ENCODE measurements around the gene GRIP2.

GRIP2 gene

GRCh38 chr3:14487086-14487485 is 53.1 kb downstream of the GRIP2 start:
- TF ChIP-seq, protein P1, sequence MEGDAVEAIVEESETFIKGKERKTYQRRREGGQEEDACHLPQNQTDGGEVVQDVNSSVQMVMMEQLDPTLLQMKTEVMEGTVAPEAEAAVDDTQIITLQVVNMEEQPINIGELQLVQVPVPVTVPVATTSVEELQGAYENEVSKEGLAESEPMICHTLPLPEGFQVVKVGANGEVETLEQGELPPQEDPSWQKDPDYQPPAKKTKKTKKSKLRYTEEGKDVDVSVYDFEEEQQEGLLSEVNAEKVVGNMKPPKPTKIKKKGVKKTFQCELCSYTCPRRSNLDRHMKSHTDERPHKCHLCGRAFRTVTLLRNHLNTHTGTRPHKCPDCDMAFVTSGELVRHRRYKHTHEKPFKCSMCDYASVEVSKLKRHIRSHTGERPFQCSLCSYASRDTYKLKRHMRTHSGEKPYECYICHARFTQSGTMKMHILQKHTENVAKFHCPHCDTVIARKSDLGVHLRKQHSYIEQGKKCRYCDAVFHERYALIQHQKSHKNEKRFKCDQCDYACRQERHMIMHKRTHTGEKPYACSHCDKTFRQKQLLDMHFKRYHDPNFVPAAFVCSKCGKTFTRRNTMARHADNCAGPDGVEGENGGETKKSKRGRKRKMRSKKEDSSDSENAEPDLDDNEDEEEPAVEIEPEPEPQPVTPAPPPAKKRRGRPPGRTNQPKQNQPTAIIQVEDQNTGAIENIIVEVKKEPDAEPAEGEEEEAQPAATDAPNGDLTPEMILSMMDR (IDR thresholded peaks at IDR 0.05; ENCODE audit: borderline replicate concordance, control extremely low read depth, extremely low read depth, insufficient read depth, missing control alignments) = no peak
- in situ Hi-C loops (cut with MboI; ENCODE audit: low sequenced_read_pairs, unreplicated experiment) = no loop called here
- DNase-seq (ENCODE audit: low spot score) = no peak

DNA sequence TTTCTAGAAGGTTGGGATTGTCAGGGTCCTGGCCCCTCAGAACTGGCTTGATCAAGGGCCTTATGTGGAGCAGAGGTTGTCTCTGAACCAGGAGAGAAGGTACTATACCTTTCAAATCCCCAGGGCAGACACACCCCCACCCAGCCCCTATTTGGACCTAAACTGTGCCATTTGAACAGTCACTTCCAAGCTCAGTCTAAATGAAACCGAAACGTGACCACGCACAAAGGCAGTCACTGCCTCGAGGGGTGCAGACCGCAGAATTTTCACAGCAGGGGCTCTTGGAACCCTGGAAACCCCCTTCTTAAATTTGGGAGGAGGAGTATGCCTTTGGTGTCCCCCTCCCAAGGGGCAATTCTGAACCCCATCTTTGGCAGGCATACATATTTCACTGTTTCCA is 53.7 kb downstream of the GRIP2 start:
- in situ Hi-C loops (cut with MboI; ENCODE audit: low sequenced_read_pairs, unreplicated experiment) = no loop called here
- DNase-seq (ENCODE audit: low spot score) = no peak
- TF ChIP-seq, protein P1 (IDR thresholded peaks at IDR 0.05; ENCODE audit: borderline replicate concordance, control extremely low read depth, extremely low read depth, insufficient read depth, missing control alignments) = no peak

DNA sequence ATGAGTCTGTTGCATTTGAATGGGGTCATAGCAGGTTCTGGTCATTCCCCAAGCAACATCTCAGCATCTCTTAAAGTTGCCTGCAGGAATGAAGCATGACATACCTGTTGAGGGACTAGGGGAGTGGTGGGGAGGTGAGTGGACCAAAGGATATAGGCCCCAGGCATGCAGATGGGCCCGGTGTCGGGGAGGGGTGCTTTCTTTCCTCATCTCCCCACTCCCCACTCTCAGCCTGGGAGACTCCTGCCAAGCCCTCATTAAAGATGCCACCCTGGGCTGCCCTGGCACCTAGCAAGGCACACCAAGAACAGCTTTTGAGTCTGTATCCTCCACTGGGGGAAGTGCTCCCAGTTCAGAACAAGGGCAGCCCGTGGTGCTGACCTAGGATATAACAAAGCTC is 54.2 kb downstream of the GRIP2 start:
- in situ Hi-C loops (cut with MboI; ENCODE audit: low sequenced_read_pairs, unreplicated experiment) = no loop called here
- no peak for DNase-seq (ENCODE audit: low spot score)
- TF ChIP-seq, protein P1 (IDR thresholded peaks at IDR 0.05; ENCODE audit: borderline replicate concordance, control extremely low read depth, extremely low read depth, insufficient read depth, missing control alignments) = no peak

GRCh38 chr3:14484741-14485140 is 55.4 kb downstream of the GRIP2 start:
- TF ChIP-seq, protein P1 (IDR thresholded peaks at IDR 0.05; ENCODE audit: borderline replicate concordance, control extremely low read depth, extremely low read depth, insufficient read depth, missing control alignments) = no peak
- in situ Hi-C loops (cut with MboI; ENCODE audit: low sequenced_read_pairs, unreplicated experiment) = no loop called here
- no peak for DNase-seq (ENCODE audit: low spot score)

GRCh38 chr3:14483286-14483685 is 56.9 kb downstream of the GRIP2 start:
- DNase-seq (ENCODE audit: low spot score) = no peak
- in situ Hi-C loops (cut with MboI; ENCODE audit: low sequenced_read_pairs, unreplicated experiment) = no loop called here
- TF ChIP-seq, protein P1 (IDR thresholded peaks at IDR 0.05; ENCODE audit: borderline replicate concordance, control extremely low read depth, extremely low read depth, insufficient read depth, missing control alignments) = no peak

DNA sequence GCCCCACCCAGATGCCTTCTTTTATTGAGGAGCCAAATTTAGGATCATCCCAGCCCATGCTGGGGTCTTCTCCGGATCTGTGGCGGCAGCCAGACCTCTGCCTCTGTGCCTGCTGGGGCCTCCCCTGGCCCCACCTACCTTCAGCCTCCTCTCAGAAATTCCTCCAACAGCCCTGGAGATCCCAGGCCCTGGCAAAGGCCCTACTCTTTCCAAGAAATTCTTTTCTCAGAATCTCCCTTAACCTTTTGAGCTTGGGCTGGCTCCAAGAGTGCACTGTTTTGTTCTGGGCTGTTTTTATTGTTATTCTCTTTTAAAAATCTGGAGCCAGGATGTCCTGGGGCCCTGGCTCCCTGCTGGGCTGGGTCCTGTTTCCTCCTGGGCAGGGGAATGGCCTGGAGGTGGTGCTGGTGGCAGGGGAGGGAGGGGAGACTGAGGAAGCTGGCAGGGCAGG is 57.8 kb downstream of the GRIP2 start:
- TF ChIP-seq, protein P1 (IDR thresholded peaks at IDR 0.05; ENCODE audit: borderline replicate concordance, control extremely low read depth, extremely low read depth, insufficient read depth, missing control alignments) = no peak
- in situ Hi-C loops (cut with MboI; ENCODE audit: low sequenced_read_pairs, unreplicated experiment) = no loop called here
- DNase-seq (ENCODE audit: low spot score) = no peak

DNA sequence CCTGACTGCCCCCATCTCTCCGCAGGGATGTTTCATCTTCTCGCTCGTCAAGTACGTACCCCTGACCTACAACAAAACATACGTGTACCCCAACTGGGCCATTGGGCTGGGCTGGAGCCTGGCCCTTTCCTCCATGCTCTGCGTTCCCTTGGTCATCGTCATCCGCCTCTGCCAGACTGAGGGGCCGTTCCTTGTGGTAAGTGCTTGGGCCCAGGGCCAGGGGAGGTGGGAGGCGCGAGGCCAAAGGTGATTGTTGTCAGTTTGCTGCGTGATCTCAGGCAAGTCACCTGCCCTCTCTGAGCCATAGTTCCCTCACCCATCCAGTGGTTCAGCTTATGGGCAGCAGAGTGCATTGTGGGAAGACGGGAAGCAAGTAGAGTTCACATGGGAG is 58.5 kb downstream of the GRIP2 start:
- TF ChIP-seq, protein P1 (IDR thresholded peaks at IDR 0.05; ENCODE audit: borderline replicate concordance, control extremely low read depth, extremely low read depth, insufficient read depth, missing control alignments) = no peak
- no peak for DNase-seq (ENCODE audit: low spot score)
- in situ Hi-C loops (cut with MboI; ENCODE audit: low sequenced_read_pairs, unreplicated experiment) = no loop called here

Measured in GM13976 (cell line).